Measurements from ENCODE around the gene OTOG.

The OTOG gene

DNA sequence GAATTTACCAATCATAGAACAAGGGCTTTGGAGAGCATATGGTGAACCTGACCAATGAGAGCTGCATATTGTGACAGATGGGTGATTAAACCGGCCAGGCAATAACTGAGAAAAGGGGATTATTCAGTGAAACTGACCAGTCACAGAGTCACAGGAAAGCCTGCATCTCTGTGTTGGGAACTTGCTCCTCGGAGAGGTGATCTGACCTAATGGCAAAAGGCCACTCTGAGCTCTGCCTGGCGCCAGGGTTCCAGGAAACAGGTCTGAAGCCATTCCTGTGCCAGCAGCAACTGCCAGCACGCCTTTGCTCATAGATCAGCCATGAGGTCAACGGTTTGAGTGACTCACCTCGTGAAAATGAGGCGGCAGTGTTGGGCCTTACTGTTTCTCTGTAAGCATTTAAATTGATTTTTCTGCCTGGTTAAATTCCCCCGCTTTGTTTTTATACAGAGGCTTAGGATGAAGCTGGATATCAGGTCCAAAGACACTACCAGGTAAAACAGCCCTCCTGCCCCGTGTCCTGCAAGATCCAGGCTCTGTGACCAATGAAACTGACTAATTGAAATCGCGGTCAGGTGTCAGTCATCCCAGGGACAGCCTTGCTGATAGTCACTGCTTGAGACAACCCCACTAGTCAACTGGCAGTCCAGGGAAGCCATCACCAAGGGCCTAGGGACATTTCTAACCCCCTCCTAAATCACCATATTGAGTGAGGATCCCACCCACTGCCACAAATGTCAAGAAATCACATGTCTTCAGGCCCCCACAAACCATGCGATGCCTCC lies 136.5 kb downstream of the OTOG start:
- Histone ChIP-seq H3K9me2 (replicated peaks; ENCODE audit: low read depth, low read length) (no peaks in the 10 kb centered on the region), H3K9ac (ENCODE audit: low read depth, low read length, poor library complexity, severe bottlenecking) (no peak overlapping the region), H3K27me3 (ENCODE audit: insufficient read depth, low read length, poor library complexity, severe bottlenecking) (no peaks in the 10 kb centered on the region), H3K4me1 (ENCODE audit: insufficient read depth, low read length, poor library complexity, severe bottlenecking) (no peaks in the 10 kb centered on the region), H3F3A (ENCODE audit: low read depth) (no peaks in the 10 kb centered on the region), H3K36me3 (ENCODE audit: insufficient read depth, low read length) (no peaks in the 10 kb centered on the region), H2AFZ (ENCODE audit: low read length) (no peak overlapping the region), H3K4me2 (ENCODE audit: low read depth, low read length, poor library complexity, severe bottlenecking) (no peak overlapping the region), H3K4me3 (ENCODE audit: low read length, poor library complexity, severe bottlenecking) (no peak overlapping the region), H3K79me2 (ENCODE audit: insufficient read depth, low read length) (no peaks in the 10 kb centered on the region), H3K9me3 (ENCODE audit: insufficient read depth, low read depth, low read length) (no peaks in the 10 kb centered on the region), H4K20me1 (ENCODE audit: insufficient read depth, low read length, poor library complexity, severe bottlenecking) (no peaks in the 10 kb centered on the region)
- no peak for TF ChIP-seq EZH2phosphoT487 (IDR thresholded peaks at IDR 0.05; ENCODE audit: borderline replicate concordance)
- TF ChIP-seq, protein P1, sequence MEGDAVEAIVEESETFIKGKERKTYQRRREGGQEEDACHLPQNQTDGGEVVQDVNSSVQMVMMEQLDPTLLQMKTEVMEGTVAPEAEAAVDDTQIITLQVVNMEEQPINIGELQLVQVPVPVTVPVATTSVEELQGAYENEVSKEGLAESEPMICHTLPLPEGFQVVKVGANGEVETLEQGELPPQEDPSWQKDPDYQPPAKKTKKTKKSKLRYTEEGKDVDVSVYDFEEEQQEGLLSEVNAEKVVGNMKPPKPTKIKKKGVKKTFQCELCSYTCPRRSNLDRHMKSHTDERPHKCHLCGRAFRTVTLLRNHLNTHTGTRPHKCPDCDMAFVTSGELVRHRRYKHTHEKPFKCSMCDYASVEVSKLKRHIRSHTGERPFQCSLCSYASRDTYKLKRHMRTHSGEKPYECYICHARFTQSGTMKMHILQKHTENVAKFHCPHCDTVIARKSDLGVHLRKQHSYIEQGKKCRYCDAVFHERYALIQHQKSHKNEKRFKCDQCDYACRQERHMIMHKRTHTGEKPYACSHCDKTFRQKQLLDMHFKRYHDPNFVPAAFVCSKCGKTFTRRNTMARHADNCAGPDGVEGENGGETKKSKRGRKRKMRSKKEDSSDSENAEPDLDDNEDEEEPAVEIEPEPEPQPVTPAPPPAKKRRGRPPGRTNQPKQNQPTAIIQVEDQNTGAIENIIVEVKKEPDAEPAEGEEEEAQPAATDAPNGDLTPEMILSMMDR (conservative IDR thresholded peaks at IDR 0.05; ENCODE audit: low read length), result no peak

DNA sequence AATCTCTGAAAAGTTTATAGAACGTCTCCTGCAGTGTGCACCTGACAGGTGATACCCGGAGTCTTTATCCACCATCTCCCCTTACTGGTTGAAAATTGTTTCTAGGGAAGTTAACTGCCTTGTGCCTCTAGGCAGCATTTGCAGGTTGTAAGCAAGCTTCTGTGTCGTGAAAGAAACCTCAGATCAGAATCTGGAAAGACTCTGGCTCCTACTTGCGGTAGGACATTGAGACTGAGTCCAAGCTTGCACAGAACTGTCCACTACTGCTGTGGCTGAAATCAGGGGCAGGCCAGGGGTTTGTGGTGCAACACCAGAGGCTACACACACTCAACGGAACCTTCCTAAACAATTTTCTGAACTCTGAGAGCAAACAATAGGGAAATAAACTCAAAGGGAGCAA lies 137.5 kb downstream of the OTOG start:
- no peaks in the 10 kb centered on the region for H3K9me2 ChIP-seq (replicated peaks; ENCODE audit: low read depth, low read length)
- no peaks in the 10 kb centered on the region for H4K20me1 ChIP-seq (ENCODE audit: insufficient read depth, low read length, poor library complexity, severe bottlenecking)
- no peaks in the 10 kb centered on the region for H3K27me3 ChIP-seq (ENCODE audit: insufficient read depth, low read length, poor library complexity, severe bottlenecking)
- H3K9ac ChIP-seq (ENCODE audit: low read depth, low read length, poor library complexity, severe bottlenecking), result no peak overlapping the region
- H3K4me1 ChIP-seq (ENCODE audit: insufficient read depth, low read length, poor library complexity, severe bottlenecking), result no peaks in the 10 kb centered on the region
- no peaks in the 10 kb centered on the region for H3F3A ChIP-seq (ENCODE audit: low read depth)
- H3K36me3 ChIP-seq (ENCODE audit: insufficient read depth, low read length), result no peaks in the 10 kb centered on the region
- TF ChIP-seq, protein P1 (conservative IDR thresholded peaks at IDR 0.05; ENCODE audit: low read length), result no peak
- TF ChIP-seq EZH2phosphoT487 (IDR thresholded peaks at IDR 0.05; ENCODE audit: borderline replicate concordance), result no peak
- H3K79me2 ChIP-seq (ENCODE audit: insufficient read depth, low read length), result no peaks in the 10 kb centered on the region
- no peak overlapping the region for H3K4me3 ChIP-seq (ENCODE audit: low read length, poor library complexity, severe bottlenecking)
- H3K9me3 ChIP-seq (ENCODE audit: insufficient read depth, low read depth, low read length), result no peaks in the 10 kb centered on the region
- no peak overlapping the region for H2AFZ ChIP-seq (ENCODE audit: low read length)
- no peak overlapping the region for H3K4me2 ChIP-seq (ENCODE audit: low read depth, low read length, poor library complexity, severe bottlenecking)

- no peaks in the 10 kb centered on the region for H3K79me2 ChIP-seq (ENCODE audit: insufficient read depth, low read length)
- TF ChIP-seq, protein P1 (conservative IDR thresholded peaks at IDR 0.05; ENCODE audit: low read length), result no peak
- TF ChIP-seq EZH2phosphoT487 (IDR thresholded peaks at IDR 0.05; ENCODE audit: borderline replicate concordance), result no peak
- H3K27me3 ChIP-seq (ENCODE audit: insufficient read depth, low read length, poor library complexity, severe bottlenecking), result peaks cover 4% of the 10 kb centered on the region
- H3K4me1 ChIP-seq (ENCODE audit: insufficient read depth, low read length, poor library complexity, severe bottlenecking), result no peaks in the 10 kb centered on the region
- H2AFZ ChIP-seq (ENCODE audit: low read length), result no peak overlapping the region
- H3K4me2 ChIP-seq (ENCODE audit: low read depth, low read length, poor library complexity, severe bottlenecking), result no peak overlapping the region
- no peaks in the 10 kb centered on the region for H3K9me3 ChIP-seq (ENCODE audit: insufficient read depth, low read depth, low read length)
- H3K36me3 ChIP-seq (ENCODE audit: insufficient read depth, low read length), result no peaks in the 10 kb centered on the region
- H3K9me2 ChIP-seq (replicated peaks; ENCODE audit: low read depth, low read length), result no peaks in the 10 kb centered on the region
- no peak overlapping the region for H3K9ac ChIP-seq (ENCODE audit: low read depth, low read length, poor library complexity, severe bottlenecking)
- H3K4me3 ChIP-seq (ENCODE audit: low read length, poor library complexity, severe bottlenecking), result no peak overlapping the region
- no peaks in the 10 kb centered on the region for H4K20me1 ChIP-seq (ENCODE audit: insufficient read depth, low read length, poor library complexity, severe bottlenecking)
- no peaks in the 10 kb centered on the region for H3F3A ChIP-seq (ENCODE audit: low read depth)
Measured at GRCh38 chr11:17686231-17686980, 139.3 kb downstream of the OTOG start.
